ENCODE measurements around the gene CMKLR1.

Gene CMKLR1

DNA sequence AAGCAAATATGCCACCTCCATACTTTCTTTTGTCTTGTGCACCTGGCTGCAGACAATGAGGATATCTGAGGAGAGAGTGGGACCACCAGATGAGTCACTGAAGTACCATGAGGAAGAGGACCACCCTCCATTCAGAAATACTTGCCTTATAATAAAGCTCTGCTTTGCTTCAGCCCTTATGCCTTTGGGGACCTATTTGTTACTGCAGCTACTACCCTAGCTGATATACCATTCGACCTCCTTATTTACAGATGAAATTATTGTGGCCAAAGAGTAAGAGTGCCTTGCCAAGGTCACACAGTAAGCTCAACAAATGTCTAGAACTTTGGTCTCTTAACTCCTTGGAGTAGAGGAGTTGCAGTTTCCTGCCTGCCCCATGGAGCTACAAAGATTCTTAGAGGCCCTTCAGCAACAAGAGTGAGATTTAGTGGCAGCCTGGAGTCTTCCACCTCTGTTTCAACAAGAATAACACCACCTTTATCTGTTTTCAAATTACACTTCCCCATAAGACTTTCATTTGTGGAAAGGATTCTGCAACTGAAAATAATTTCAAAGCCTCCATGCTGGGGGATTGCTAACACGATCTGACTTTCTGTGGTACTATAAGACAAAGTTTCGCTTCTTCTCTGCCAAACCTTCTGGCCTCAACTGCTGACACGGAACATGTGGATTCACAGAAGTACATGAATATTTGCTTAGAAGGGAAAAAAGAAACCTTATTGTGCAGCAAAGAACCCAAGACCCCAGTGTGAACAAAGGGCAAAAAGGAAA, 3.6 kb downstream of the CMKLR1 start:
- DNase-seq, result no peak

- no peak for DNase-seq
Measured at GRCh38 chr12:108333898-108334699, 5.0 kb downstream of the CMKLR1 start.

GRCh38 chr12:108332791-108333382, 6.2 kb downstream of the CMKLR1 start:
- no peak for DNase-seq

DNA sequence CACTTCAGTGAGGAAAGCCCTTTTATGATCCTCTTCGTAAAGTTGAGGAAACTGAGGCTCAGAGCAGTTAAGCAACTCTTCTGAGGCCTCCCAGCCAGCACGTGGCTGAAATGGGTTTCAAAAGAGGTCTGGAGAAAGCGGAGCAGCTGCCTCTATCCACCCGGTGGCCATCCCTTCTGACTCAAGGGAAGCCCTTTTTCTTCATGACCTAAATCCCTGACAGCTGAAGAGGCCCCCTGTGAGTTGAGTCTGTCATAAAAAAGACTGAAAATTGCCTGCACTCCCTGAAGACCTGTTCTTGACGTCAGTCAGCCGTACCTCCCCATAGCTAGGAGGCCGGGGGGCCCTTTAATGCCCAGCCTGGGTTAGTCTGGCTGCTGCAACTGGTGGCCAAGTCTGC, 10.7 kb downstream of the CMKLR1 start:
- no peak for DNase-seq

- no peak for DNase-seq
Measured at GRCh38 chr12:108327621-108328344, 11.3 kb downstream of the CMKLR1 start.

DNA sequence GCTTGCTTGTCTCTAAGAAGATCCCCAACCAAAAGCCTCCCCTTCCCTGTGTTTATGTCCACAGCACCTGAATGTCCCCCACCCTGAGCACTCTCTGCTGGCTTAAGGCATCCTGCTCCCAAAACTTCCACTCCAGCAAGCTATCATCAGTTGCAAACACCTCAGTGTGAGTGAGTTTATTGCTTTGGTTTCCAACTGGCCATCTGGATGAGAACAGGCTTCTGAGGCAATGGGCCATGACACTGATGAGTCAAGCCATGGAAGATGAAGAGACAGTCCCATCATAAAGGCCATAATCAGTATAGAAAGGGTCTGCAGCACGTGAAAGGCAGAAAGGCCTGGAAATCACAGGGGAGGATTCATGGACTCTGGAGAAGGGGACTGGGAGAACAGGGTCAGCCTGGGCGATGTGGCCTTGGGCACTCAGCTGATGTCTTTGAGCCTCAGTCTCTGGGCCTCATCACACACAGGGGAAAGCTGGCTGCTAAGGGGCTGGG, 12.8 kb downstream of the CMKLR1 start:
- no peak for DNase-seq

GRCh38 chr12:108325549-108325948, 13.6 kb downstream of the CMKLR1 start:
- DNase-seq, result no peak

DNA sequence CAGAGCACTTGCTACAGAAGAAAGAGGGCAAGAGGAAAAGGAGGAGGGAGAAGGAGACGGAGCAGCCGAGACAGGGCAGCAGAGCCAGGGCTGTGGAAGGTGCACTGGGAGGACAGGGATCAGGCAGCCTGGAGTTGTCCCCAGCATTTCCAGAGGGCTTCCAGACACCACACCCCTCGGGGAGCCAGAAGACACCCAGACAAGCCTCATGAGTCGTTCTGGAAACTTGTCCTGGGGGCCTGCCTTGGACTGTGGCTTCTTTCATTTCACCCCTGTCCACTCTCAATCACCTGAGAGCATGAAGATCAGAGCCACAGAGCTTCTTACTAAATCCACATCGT, 14.1 kb downstream of the CMKLR1 start:
- DNase-seq, result no peak

- no peak for DNase-seq
Measured at GRCh38 chr12:108324351-108325017, 14.6 kb downstream of the CMKLR1 start.

DNA sequence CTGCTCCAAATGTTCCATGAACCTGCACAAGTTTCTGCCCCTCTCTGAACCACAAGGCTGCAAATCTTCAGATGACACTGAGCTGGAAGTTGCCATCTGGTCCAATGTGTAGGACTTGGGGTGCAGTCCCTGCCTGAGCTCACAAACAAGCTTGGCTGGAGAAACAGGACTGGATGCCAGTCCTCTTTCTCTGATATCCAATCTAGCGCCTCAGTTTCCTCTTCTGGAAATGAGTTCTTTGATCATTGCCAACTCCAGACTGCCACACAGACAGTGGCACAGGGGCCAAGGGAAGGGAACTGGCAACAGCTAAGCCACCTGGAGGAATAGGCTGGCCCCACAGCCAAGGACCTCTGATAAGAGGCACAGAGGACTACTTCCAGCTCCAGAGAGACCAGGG, 15.5 kb downstream of the CMKLR1 start:
- DNase-seq, result no peak

GRCh38 chr12:108322998-108323397, 16.1 kb downstream of the CMKLR1 start:
- DNase-seq, result no peak

- no peak for DNase-seq
Measured at GRCh38 chr12:108321688-108322087, 17.4 kb downstream of the CMKLR1 start.

- DNase-seq, result no peak
Measured at GRCh38 chr12:108320507-108321293, 18.4 kb downstream of the CMKLR1 start.

DNA sequence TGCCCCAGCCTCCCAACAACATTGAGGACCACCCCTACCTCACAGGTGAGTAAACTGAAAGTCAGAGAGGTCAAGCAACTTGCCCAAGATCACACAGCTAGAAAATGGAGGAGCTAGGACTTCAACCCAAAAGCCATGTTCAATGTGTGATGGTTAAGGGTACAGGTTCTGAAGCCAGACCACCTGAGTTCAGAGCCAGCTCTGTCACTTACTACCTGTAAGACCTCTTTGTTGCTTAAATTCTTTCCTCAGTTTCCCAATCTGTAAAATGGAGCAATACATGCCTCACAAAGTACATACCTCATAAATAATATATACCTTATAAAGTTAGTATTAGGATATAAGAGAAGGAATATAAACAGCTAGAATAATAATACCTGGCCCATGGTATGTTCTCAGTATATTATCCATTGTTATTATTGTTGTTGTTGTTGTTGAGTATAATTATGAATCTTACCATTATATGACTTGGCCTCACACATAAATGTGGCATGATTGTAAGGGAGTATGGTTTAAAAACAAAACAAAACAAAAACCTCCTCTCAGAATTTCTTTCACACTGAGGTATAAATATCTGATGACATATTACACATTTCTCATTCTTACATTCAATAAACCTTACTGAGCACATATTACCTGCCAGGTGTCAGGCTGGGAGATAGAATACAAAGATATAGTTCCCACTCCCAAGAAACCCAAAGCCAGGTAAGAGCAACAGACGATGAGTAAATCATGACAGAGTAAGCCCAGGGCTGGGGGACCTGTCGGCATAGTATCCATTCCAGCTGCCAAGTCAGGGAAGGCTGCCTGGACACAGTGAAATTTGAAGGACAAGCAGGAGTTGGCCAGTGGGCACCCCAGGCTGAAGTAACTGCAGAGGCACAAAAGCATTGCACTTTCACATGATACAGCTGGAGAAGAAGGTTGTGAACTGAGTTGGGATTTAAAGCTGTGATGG, 19.6 kb downstream of the CMKLR1 start:
- no peak for DNase-seq

DNA sequence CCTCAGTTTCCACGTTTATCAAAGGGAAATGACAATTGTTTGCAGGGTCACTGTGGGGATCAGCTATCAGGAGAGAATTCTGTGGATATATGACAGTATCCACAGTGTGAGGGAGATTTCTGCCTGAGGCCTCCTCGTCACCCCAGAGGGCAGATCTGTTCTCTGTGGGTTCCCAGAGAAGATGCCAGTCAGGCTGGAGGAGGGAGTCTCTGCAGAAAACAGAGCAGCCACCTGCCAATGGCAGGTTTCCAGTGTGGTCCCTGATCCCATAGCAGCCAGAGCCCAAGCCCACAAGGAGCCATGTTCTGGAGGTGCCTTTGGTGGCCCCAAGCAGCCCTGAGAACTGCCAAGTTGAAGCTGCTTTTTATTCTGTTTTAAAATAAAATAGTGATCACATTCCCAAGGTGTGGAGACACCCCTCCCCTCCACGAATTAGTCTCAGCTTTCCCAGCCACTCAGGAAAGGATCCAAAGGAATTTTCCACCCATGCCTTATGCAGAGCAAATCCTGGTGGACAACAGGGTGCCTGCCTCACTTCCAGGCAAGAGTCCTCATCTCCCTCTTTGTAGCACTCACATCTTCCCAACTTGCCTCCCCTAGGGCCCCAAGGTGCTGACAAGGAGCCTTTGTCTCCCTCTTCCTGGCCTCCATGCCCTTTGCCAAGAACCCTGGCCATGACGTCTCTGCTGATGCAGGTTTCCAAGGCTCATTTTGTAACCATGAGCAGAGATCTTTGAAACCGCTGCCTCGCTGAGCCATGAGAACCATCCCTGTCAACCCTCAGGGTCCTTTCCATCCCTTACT, 20.4 kb downstream of the CMKLR1 start:
- DNase-seq, result no peak

GRCh38 chr12:108317308-108318234, 21.5 kb downstream of the CMKLR1 start:
- DNase-seq, result no peak

GRCh38 chr12:108316176-108317086, 22.7 kb downstream of the CMKLR1 start:
- no peak for DNase-seq
